Measurements from ENCODE around the gene ASCC3. TPM values are rescaled to one million over a fixed set of nuclear protein-coding genes. Genes with fewer than 3 reads are reported as not detected.

ASCC3 gene, protein sequence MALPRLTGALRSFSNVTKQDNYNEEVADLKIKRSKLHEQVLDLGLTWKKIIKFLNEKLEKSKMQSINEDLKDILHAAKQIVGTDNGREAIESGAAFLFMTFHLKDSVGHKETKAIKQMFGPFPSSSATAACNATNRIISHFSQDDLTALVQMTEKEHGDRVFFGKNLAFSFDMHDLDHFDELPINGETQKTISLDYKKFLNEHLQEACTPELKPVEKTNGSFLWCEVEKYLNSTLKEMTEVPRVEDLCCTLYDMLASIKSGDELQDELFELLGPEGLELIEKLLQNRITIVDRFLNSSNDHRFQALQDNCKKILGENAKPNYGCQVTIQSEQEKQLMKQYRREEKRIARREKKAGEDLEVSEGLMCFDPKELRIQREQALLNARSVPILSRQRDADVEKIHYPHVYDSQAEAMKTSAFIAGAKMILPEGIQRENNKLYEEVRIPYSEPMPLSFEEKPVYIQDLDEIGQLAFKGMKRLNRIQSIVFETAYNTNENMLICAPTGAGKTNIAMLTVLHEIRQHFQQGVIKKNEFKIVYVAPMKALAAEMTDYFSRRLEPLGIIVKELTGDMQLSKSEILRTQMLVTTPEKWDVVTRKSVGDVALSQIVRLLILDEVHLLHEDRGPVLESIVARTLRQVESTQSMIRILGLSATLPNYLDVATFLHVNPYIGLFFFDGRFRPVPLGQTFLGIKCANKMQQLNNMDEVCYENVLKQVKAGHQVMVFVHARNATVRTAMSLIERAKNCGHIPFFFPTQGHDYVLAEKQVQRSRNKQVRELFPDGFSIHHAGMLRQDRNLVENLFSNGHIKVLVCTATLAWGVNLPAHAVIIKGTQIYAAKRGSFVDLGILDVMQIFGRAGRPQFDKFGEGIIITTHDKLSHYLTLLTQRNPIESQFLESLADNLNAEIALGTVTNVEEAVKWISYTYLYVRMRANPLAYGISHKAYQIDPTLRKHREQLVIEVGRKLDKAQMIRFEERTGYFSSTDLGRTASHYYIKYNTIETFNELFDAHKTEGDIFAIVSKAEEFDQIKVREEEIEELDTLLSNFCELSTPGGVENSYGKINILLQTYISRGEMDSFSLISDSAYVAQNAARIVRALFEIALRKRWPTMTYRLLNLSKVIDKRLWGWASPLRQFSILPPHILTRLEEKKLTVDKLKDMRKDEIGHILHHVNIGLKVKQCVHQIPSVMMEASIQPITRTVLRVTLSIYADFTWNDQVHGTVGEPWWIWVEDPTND (N-terminal part only)
- 32.7 and 47.6 TPM in 2 replicates for total RNA-seq

DNA sequence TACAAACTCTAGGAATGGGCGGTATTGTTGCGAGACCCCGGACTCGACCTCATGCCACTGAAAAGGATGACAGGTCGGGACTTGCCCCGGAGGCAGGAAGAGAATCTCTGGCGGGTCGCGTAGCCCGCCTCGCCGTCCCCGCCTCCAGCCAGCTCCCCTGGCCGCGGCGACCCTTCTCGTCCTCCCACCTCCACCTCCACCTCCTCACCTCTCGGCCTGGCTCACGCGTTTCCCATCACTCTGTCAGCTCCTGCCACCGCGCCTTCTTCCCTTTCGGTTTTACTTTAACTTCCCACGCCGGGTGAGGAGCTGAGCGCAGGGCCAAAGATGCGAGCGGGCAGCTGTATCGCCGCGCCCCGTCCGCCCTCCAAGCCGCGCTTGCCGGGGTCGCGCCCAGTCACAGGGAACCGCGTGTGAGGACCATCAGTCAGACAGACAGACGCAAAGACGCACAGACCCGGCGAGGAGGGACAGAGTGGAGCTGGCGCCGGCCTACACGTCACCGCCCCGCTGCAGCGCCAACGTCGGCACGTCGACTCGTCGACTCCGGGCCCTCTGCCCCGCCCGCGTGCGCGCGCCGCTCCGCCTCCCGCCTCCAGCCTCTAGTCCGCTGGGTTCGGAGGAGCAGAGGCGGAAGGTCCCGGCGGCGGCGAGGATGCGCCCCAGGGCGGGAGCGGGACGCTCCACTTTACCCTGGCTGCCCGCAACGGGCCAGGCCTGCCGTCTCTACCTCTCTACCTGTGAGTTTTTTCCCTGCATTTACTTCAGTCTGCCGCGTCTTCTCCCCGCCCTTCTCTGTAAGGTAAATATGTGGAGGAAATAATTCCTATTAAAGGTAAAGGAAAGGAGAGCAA is at the start of gene ASCC3:
Gene ASCC3, minus strand, starts transcription at position 477 of the 854 bp plus-strand sequence. CDS start 13,332 bp downstream, outside the sequence.
- DNase-seq (ENCODE audit: low read depth in 2 of 2): peak; percentile 71 to 94

DNA sequence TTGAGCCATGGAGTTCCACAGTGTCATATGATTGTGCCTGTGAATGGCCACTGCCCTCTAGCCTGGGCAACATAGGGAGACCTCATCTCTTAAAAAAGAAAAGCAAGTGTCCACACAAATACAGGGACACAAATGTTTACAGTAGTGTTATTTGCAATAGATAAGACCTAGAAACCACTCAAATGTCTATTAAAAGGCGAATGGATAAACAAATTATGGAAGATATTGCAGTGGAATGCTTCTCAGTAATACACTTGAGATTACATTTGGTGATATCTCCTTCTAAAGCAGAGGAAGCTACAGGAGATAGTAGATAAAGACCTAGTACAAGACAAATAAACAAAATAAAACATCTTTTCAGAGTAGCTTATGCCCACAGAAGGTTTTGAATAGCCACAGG is 44.6 kb upstream of the ASCC3 start:
- DNase-seq (ENCODE audit: low read depth in 2 of 2): no peak

DNA sequence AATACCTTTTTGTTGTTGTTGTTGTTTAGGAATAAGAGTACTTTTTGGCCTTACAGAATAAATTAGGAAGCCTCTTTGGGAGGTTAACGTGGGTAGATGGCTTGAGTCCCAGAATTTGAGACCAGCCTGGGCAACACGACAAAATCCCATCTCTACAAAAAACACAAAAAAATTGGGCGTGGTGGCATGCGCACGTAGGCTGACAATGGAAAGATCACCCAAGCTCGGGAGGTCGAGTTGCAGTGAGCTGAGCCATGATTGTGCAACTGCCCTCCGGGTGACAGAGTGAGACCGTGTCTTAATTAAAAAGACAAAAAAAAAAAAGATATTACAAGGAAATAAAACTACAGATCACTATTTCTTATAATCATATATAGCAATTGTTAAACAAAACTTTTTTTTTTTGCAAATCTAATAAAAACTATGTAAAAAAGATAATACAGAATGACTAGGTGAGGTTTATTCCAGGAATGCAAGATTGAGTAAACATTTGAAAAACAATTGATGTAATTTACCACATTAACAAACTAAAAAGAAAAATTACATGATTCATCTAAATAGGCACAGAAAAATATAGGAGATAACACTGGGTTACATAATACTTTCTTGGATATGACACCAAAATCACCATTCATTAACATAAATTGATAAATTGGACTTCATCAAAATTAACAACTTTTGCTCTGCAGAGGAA is 43.6 kb upstream of the ASCC3 start:
- DNase-seq (ENCODE audit: low read depth in 2 of 2): no peak

DNA sequence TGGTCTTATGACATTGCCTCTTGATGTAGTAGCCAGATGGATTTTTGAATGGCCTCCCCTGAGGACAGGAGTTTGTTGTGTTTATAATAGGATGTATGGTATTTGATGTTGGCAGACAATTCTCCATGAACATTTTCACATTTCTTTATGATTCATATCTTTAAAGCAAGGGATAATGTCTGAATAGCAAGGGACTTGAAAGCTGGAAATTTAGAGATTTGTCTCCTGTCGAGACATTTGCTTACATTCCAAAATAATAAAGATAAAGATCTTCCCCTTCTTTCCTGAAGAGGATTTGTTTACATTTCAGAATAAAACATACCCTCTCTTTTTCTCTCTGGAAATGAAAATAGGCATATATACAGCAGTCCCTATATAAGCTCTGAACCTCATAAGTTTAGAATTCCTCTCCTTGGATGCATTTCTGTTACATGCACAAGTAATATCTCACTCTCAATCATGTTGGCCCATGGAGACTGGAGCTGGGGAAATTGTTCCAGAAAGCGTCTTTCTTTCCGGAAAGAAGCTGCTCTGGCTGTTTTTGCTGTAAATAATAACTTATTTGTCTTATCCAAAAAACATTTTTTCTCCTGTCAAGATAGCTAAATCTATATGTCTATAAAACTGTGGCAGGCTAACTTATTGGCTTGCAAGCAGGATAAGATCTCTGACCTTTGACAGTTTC is 42.5 kb upstream of the ASCC3 start:
- DNase-seq (ENCODE audit: low read depth in 2 of 2): no peak

DNA sequence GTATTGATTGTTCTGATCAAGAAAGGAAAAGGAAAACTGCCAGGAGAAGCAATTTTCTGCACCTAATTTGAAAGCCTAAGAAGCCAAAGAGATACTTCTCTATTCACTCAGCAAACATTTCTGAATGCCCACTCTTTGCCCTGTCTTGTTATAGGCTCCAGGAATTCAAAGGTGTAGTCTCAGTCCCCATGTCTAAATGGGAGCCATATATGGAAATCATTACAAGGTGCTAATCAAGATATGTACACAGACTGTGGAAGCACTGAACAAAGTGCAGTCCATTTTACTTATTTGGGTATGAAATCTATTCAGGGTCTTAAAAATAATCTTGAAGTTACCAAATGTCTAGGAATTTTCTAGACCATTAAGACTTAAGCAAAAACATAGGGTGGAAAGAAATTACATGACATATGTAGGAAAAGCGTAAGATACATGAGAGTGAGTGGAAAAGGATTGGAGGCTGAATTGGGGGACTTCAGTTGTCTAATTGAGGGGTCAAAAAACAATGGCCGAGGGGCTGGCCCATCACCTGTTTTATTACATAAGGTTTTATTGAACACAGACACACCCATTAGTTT is 39.0 kb upstream of the ASCC3 start:
- DNase-seq (ENCODE audit: low read depth in 2 of 2): no peak

DNA sequence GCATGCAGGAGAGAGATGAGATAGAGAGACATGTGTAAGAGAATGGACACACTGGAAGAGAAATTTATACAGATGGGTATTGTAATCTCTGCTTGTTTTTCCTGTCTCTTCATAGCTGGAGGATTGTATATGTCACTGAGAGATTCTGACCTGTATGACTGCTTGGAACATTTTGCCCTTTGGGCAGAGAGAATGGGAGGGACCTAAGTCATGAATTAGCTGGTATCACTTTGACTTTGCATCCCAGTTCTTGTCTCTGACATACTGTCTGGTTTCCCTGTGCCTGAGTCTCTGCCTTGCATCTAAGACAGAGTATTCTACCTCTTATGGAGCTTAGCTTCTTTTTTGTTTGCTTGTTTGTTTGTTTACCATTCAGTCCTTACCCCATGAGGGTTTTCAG is 37.0 kb upstream of the ASCC3 start:
- no peak for DNase-seq (ENCODE audit: low read depth in 2 of 2)

DNA sequence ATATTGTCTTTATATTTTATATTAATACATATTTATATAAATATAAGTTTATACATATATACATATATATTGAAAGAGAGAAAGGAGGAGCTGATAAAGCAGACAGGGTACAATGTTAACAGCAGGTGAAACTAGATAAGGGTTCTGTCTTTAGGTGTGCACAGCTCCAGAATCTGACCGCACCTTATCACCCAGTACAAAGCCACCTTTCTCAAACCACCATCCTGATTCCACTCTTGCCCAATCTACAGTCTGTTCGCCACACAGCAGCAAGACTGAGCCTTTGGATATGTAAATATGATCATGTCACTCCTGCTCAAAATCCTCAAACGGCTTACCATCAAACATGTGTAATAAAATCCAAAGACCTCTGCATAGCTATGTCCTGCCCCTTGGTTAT is 34.7 kb upstream of the ASCC3 start:
- DNase-seq (ENCODE audit: low read depth in 2 of 2): no peak

DNA sequence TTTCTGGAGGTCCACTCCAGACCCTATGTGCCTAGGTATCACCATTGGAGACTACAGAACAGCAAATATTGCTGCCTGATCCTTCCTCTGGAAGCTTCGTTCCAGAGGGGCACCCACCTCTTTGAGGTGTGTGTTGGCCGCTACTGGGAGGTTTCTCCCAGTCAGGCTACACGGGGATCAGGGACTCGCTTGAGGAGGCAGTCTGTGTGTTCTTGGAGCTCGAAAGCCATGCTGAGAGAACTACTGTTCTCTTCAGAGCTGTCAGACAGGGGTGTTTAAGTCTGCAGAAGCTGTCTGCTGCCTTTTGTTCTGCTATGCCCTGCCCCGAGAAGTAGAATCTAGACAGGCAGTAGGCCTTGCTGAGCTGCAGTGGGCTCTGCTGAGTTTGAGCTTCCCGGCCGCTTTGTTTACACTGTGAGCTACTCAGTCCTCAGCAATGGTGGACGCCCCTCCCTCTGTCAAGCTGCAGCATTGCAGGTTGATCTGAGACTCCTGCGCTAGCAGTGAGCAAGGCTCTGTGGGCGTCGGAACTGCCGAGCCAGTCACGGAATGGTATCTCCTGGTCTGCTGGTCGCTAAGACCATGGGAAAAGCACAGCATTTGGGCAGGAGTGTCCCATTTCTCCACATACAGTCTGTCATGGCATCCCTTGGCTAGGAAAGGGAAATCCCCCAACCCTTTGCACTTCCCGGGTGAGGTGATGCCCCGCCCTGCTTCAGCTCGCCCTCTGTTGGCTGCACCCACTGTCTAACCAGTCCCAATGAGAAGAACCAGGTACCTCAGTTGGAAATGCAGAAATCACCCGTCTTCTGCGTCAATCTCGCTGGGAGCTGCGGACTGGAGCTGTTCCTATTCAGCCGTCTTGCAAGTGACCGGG is 32.5 kb upstream of the ASCC3 start:
- no peak for DNase-seq (ENCODE audit: low read depth in 2 of 2)

DNA sequence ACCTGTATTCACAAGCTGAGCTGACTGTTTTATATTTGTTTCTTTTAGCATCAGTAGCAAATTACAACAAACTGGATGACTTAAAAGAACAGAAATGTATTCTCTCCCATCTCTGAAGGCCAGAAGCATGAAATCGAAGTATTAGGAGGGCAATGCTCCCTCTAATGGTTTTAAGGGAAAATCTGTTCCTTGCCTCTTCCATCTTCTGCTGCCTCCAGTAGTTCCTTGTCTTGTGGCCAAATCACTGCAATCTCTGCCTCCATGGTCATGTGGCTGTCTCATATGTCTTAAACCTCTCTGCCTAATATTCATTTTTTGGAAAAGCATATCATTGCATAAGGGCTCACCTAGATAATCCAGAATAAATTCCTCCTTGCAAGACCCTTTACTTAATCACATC is 25.2 kb upstream of the ASCC3 start:
- no peak for DNase-seq (ENCODE audit: low read depth in 2 of 2)

DNA sequence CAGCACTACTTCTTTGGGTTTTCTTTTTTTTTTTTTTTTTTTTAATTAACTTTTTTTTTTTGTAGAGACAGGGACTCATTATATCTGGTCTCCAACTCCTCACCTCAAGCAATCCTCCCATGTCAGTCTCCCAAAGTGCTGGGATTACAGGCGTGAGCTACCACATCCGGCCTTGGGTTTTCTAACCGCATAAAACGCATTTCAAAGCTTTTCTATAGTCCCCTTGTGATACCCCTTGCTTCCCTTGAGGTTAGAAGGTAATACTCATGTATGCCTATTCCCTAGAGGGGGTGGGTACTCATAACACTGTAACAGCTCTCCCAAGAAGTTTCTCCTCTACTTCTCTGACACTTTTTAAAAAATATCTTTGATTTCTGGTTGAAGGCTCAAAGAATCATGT is 23.9 kb upstream of the ASCC3 start:
- no peak for DNase-seq (ENCODE audit: low read depth in 2 of 2)

DNA sequence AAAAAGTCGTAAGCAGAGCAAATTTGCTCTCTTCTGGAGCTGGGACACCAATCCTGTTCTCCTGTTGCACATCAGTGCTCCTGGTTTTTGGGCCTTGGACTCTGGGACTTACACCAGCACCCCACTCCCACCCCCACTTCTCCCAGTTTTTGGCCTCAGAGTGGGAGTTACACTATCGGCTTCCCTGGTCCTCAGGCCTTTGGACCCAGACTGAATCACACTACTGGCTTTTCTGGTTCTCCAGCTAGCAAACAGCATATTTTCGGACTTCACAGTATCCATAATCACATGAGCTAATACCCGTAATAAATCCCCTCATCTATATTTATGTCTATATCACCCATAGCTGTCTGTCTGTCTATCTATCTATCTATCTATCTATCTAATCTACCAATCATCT is 23.2 kb upstream of the ASCC3 start:
- no peak for DNase-seq (ENCODE audit: low read depth in 2 of 2)

DNA sequence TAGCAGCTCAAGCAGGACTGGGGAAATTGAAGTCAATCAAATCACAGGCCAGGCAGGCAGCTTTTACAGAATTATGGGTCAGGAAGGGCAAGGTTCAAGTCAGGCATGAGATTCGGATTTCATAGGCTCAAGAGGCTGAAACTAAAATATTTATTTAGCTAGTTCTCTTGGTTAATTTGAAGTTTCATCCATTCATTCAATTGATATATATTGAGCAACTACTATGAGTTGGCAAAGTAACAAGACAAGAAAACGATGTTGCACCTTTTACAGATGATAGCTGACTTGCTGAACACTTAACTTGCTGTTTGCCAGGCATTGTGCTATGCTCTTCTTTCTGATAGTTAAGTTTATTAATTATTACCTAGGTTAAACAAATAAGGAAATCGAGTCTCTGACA is 20.5 kb upstream of the ASCC3 start:
- no peak for DNase-seq (ENCODE audit: low read depth in 2 of 2)

DNA sequence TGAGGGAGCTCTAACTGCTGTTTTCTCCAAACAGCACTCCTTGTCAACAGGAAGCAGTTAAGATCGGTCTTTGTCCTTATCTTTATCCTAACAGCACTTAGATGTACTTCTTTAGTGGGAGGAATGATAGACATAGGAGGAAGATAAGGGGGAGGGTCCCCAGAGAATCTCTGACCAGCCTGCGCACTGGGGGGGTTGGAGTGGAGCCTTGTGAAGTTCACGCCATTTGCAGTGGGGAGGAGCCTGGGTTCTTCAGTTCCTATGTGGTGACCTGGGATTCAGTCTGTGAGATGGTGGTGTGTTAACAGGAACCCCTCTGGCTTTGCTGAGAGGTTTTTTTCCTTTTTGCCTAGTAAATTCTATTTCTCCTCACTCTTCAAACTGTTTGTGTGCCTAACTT is 18.1 kb upstream of the ASCC3 start:
- no peak for DNase-seq (ENCODE audit: low read depth in 2 of 2)

DNA sequence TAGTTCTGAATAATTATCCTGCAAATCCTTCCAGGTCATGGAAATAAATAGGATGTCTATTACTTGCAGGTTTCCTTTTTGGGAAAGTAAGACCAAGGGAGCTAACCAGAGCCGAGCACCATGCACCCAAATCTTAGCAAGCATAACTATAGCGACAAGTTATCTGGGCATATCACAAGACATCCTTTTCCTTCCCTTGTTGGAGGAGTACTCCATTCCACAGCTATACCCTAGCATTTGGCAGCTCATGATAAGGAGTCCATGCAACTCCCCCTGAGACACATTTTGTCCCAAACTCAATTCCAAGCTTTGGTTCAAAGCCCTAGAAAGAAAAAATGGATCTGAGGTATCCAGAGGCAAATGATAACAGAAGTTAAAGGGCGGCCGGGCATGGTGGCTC is 16.5 kb upstream of the ASCC3 start:
- no peak for DNase-seq (ENCODE audit: low read depth in 2 of 2)

DNA sequence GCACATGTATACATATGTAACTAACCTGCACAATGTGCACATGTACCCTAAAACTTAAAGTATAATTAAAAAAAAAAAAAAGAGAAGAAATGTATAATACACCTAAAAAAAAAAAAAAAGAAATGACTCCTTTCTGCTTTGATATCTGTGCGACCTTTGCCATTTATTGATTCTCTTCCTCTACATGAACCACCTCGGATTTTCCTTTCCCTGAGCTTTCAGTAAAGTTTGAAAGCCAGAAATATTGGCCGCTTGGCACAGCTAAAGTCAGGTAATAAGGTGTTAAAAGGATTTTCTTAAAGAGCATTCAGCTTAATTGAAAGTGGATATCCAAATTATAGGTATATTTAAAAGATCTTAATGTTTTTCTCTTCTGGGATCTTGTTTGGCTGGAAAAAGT is 12.6 kb upstream of the ASCC3 start:
- no peak for DNase-seq (ENCODE audit: low read depth in 2 of 2)

DNA sequence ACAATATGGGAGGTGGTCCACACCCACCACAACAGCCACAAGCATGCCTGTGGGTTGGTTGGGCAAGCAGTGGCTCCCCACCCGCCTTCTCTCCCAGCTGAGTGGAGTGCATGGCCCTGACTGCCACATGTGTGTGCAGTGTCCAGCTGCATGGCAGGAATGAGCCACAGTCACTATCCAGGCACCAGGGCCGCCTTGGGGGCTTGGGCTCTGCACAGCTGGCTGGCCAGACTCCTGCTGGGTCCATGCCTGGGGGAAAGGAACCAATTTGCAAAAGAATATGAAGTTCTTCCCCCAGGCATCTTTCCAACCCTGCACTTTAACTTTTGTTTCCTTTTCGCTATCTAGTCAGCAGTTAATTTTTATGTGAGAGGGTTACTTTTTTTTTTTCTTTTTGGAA is 11.6 kb upstream of the ASCC3 start:
- DNase-seq (ENCODE audit: low read depth in 2 of 2): no peak

DNA sequence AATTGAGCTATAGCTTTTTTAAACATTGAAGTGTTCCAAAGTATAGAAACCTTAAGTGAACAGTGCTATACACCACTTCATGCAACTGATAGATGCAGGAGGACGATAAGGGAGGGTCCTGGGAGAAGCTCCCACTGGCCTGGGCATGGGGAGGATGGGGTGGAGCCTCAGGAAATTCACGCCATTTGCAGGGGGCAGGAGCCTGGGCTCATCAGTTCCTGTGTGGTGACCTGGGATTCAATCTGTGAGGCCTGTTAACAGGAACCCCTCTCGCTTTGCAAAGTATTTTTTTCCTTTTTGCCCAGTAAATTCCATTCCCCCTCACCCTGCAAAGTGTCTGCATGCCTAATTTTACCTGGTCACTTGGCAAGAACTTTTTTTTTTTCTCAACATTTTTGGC is 11.0 kb upstream of the ASCC3 start:
- DNase-seq (ENCODE audit: low read depth in 2 of 2): no peak

DNA sequence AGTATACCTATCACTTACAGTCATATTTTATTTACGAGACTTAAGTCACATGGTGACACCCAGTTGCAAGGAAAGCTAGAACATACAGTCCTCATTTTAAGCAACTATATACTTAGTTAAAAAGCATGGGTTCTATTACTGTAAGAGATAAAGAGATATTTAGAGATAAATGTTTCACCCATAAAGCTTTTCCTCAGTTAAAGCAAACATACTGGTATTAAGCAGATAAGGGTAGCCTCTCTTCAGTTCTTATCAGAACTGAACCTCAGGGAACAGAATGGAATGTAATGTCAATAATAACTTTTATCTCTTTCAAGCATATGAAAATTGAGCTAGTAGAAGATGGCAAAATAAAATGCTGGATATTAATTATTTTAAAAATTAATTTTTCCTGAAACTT is 9.9 kb upstream of the ASCC3 start:
- no peak for DNase-seq (ENCODE audit: low read depth in 2 of 2)
